Esophagus muscularis mucosa (tissue), 4 donors: ENCODE data around the gene AXIN1.
"Not testable (repeated sequence)": the region's sequence is repeated elsewhere in the genome, so short reads cannot be mapped to it uniquely, and the experiment has no call there.

Experiments
- CTCF ChIP-seq, 3 experiments: fragments of 200-600 bp in 2 of 3; fragments of 450-650 bp in 1 of 3; sonication (generic) in 2 of 3; IDR thresholded peaks; one replicate each; pipeline ENCODE4 v1.5.1; 2017 to 2019; ENCODE audit warnings: antibody characterized with exemption in 3 of 3, mild to moderate bottlenecking in 2 of 3, moderate library complexity in 1 of 3
- EP300 ChIP-seq: sonication (generic); formaldehyde crosslinking; IDR thresholded peaks from one replicate; pipeline ENCODE4 v1.6.1; 2017; ENCODE audit warnings: antibody characterized with exemption
- POLR2A ChIP-seq: fragments of 450-650 bp; IDR thresholded peaks from one replicate; pipeline ENCODE4 v1.6.1; 2017; ENCODE audit warnings: antibody characterized with exemption, moderate library complexity, mild to moderate bottlenecking, low read depth

GRCh38 chr16:348495-348894 is 4.0 kb downstream of the AXIN1 start:
- not testable (repeated sequence) for TF ChIP-seq POLR2A; CTCF (IDR thresholded peaks at IDR 0.05); EP300
